GM23338 (cell line): ENCODE data around the gene TMEM213. TPM values are rescaled to one million over a fixed set of nuclear protein-coding genes. Genes with fewer than 3 reads are reported as not detected.

ENCODE experiments used
- ATAC-seq: fragments of 200-7000 bp; cut with Tn5 transposase; 3 replicates; pipeline ENCODE4 v1.9.1; 2020
- DNase-seq: peaks from one replicate; pipeline ENCODE4 v3.0.0-alpha.2; 2015; ENCODE audit warnings: low spot score
- H2AFZ ChIP-seq: fragments of 200-600 bp; sonication (generic); 2 replicates; pipeline ENCODE4 v1.8.0; 2016; ENCODE audit warnings: antibody characterized with exemption, mild to moderate bottlenecking, moderate library complexity
- H3F3A ChIP-seq: fragments of 200-600 bp; sonication (generic); replicated peaks from 2 replicates; pipeline ENCODE4 v1.8.0; 2017; ENCODE audit warnings: antibody characterized with exemption, mixed run types, low read depth
- H3K27ac ChIP-seq: fragments of 200-600 bp; sonication (generic); 2 replicates; pipeline ENCODE4 v1.6.1; 2016; ENCODE audit warnings: low read depth
- H3K27me3 ChIP-seq: fragments of 200-600 bp; sonication (generic); 2 replicates; pipeline ENCODE4 v1.8.0; 2016; ENCODE audit warnings: mild to moderate bottlenecking, mixed run types, moderate library complexity; ENCODE audit not compliant: insufficient read depth
- H3K36me3 ChIP-seq: fragments of 200-600 bp; sonication (generic); 2 replicates; pipeline ENCODE4 v1.8.0; 2016; ENCODE audit warnings: mild to moderate bottlenecking; ENCODE audit not compliant: insufficient read depth
- H3K4me1 ChIP-seq: fragments of 200-600 bp; sonication (generic); 2 replicates; pipeline ENCODE4 v1.8.0; 2016; ENCODE audit warnings: mild to moderate bottlenecking, moderate library complexity; ENCODE audit not compliant: insufficient read depth
- H3K4me2 ChIP-seq: fragments of 200-600 bp; sonication (generic); 2 replicates; pipeline ENCODE4 v1.7.1; 2017; ENCODE audit warnings: mixed run types
- H3K4me3 ChIP-seq: fragments of 200-600 bp; sonication (generic); 2 replicates; pipeline ENCODE4 v1.6.1; 2016; ENCODE audit warnings: mixed run types
- H3K79me2 ChIP-seq: fragments of 200-600 bp; sonication (generic); replicated peaks from 2 replicates; pipeline ENCODE4 v1.8.0; 2017; ENCODE audit warnings: mild to moderate bottlenecking; ENCODE audit not compliant: insufficient read depth
- H3K9me2 ChIP-seq: fragments of 200-600 bp; sonication (generic); 2 replicates; pipeline ENCODE4 v1.8.0; 2017; ENCODE audit not compliant: insufficient read depth
- H4K20me1 ChIP-seq: fragments of 200-600 bp; sonication (generic); replicated peaks from 2 replicates; pipeline ENCODE4 v1.8.0; 2017; ENCODE audit warnings: mild to moderate bottlenecking; ENCODE audit not compliant: insufficient read depth
- H3K27ac Mint-ChIP-seq: 2 replicates; pipeline ENCODE4 v1.8.0; 2020; ENCODE audit warnings: inconsistent platforms, mild to moderate bottlenecking, moderate library complexity, mixed read lengths
- H3K27me3 Mint-ChIP-seq: 3 replicates; pipeline ENCODE4 v1.8.0; 2022; ENCODE audit warnings: low read depth, mild to moderate bottlenecking, moderate library complexity, mixed read lengths, inconsistent platforms; ENCODE audit not compliant: insufficient read depth, poor library complexity
- H3K36me3 Mint-ChIP-seq: 3 replicates; pipeline ENCODE4 v1.8.0; 2021; ENCODE audit warnings: low read depth, mild to moderate bottlenecking, inconsistent platforms, moderate library complexity, mixed read lengths
- H3K4me1 Mint-ChIP-seq: 3 replicates; pipeline ENCODE4 v1.8.0; 2020; ENCODE audit warnings: mild to moderate bottlenecking, inconsistent platforms, mixed read lengths
- H3K4me3 Mint-ChIP-seq: 3 replicates; pipeline ENCODE4 v1.8.0; 2021; ENCODE audit warnings: moderate library complexity, mild to moderate bottlenecking, inconsistent platforms, mixed read lengths
- H3K9me3 Mint-ChIP-seq: 3 replicates; pipeline ENCODE4 v1.8.0; 2020; ENCODE audit warnings: moderate library complexity, mild to moderate bottlenecking, inconsistent platforms, mixed read lengths
- CTCF ChIP-seq, 2 experiments: fragments of 200-600 bp in 1 of 2; sonication (generic) in 1 of 2; conservative IDR thresholded peaks; 2 replicates each; pipeline versions ENCODE4 v1.5.1 to v1.6.1; 2016 to 2017; ENCODE audit warnings: antibody characterized with exemption in 2 of 2, low read depth in 2 of 2, mild to moderate bottlenecking in 2 of 2, moderate library complexity in 1 of 2
- ETS1 ChIP-seq: IDR thresholded peaks from 2 replicates; pipeline ENCODE4 v1.6.1; 2016; ENCODE audit warnings: antibody characterized with exemption
- EZH2 ChIP-seq: fragments of 200-600 bp; sonication (generic); IDR thresholded peaks from one replicate; pipeline ENCODE4 v1.8.0; 2017; ENCODE audit warnings: antibody characterized with exemption, mild to moderate bottlenecking, low read depth; ENCODE audit not compliant: unreplicated experiment
- EZH2phosphoT487 ChIP-seq: fragments of 200-600 bp; sonication (generic); IDR thresholded peaks from one replicate; pipeline ENCODE4 v1.8.1; 2018; ENCODE audit warnings: antibody characterized with exemption; ENCODE audit not compliant: unreplicated experiment
- REST ChIP-seq: IDR thresholded peaks from one replicate; pipeline ENCODE4 v1.6.1; 2018; ENCODE audit warnings: antibody characterized with exemption; ENCODE audit not compliant: unreplicated experiment
- STAT1 ChIP-seq: IDR thresholded peaks from one replicate; pipeline ENCODE4 v1.6.1; 2016; ENCODE audit warnings: antibody characterized with exemption; ENCODE audit not compliant: unreplicated experiment
- ZNF114 ChIP-seq: fragments of 250-450 bp; sonication (Bioruptor Pico); IDR thresholded peaks from 2 replicates; pipeline ENCODE4 v1.5.0; 2020; ENCODE audit warnings: mild to moderate bottlenecking, moderate library complexity
- ZNF331 ChIP-seq: fragments of 250-450 bp; sonication (Bioruptor Pico); IDR thresholded peaks from 2 replicates; pipeline ENCODE4 v1.5.0; 2020; ENCODE audit warnings: low read depth, mild to moderate bottlenecking, moderate library complexity
- polyA plus RNA-seq: library from polyadenylated mRNA; unstranded; fragments of >200 nt; fragmentation: Nextera tagmentation; extraction: Ambion mirVana; gene quantifications from 2 replicates; pipeline ENCODE4 v1.2.1, GENCODE V29; 2016
- total RNA-seq: library from RNA; depleted of rRNA; stranded (reverse); fragments of >200 nt; shearing (Covaris generic); gene quantifications from 2 replicates; pipeline ENCODE4 v1.2.3, GENCODE V29; 2014

The TMEM213 gene
- total and polyA plus RNA-seq, 2 experiments from 2014 or later: 0.89 TPM; not detected in 1

- Histone ChIP-seq H3K4me3 (no peak overlapping the region), H3K27ac (no peak overlapping the region), H4K20me1 (no peaks in the 10 kb centered on the region), H3K9me2 (no peaks in the 10 kb centered on the region), H3K36me3 (no peaks in the 10 kb centered on the region), H3F3A (no peaks in the 10 kb centered on the region), H3K27me3 (no peaks in the 10 kb centered on the region), H3K4me2 (no peak overlapping the region), H3K79me2 (no peaks in the 10 kb centered on the region), H2AFZ (no peak overlapping the region), H3K4me1 (no peaks in the 10 kb centered on the region)
- peaks cover 8% of the 10 kb centered on the region; the same call in 1 of the 3 replicates for H3K4me1 Mint-ChIP-seq
- TF ChIP-seq ETS1: no peak
- no peak for TF ChIP-seq REST
- DNase-seq: no peak
- ATAC-seq: no peak
- no peak overlapping the region for H3K4me3 Mint-ChIP-seq
- no peaks in the 10 kb centered on the region for H3K36me3 Mint-ChIP-seq
- H3K27ac Mint-ChIP-seq: no peak overlapping the region
- H3K9me3 Mint-ChIP-seq: no peaks in the 10 kb centered on the region
- H3K27me3 Mint-ChIP-seq: no peaks in the 10 kb centered on the region
Measured at GRCh38 chr7:138828302-138828701, 30.5 kb downstream of the TMEM213 start.

GRCh38 chr7:138829335-138829734 lies 31.5 kb downstream of the TMEM213 start:
- TF ChIP-seq EZH2phosphoT487: no peak
- TF ChIP-seq EZH2: no peak
- TF ChIP-seq STAT1: no peak
- no peak for TF ChIP-seq REST
- no peak for TF ChIP-seq ETS1
- no peak for TF ChIP-seq ZNF331
- no peak for TF ChIP-seq ZNF114 (CRISPR knock-in tag)
- no peak for TF ChIP-seq CTCF (conservative IDR thresholded peaks at IDR 0.05; ENCODE audit: low read depth in 2 of 2)
- H3K4me1 Mint-ChIP-seq: peaks cover 10% of the 10 kb centered on the region; the same call in 1 of the 3 replicates
- peaks cover 1% of the 10 kb centered on the region; the same call in 1 of the 3 replicates for H3K36me3 Mint-ChIP-seq
- Histone ChIP-seq H3K4me3 (no peak overlapping the region), H3K27me3 (no peaks in the 10 kb centered on the region), H3K9me2 (no peaks in the 10 kb centered on the region), H4K20me1 (no peaks in the 10 kb centered on the region; the same call in 1 of the 2 replicates), H3K4me2 (no peak overlapping the region), H3F3A (no peaks in the 10 kb centered on the region), H2AFZ (no peak overlapping the region), H3K36me3 (no peaks in the 10 kb centered on the region), H3K4me1 (no peaks in the 10 kb centered on the region), H3K79me2 (no peaks in the 10 kb centered on the region), H3K27ac (no peak overlapping the region)
- no peak overlapping the region for H3K4me3 Mint-ChIP-seq
- ATAC-seq (no peak), DNase-seq (no peak)
- no peak overlapping the region for H3K27ac Mint-ChIP-seq
- H3K27me3 Mint-ChIP-seq: no peaks in the 10 kb centered on the region
- H3K9me3 Mint-ChIP-seq: no peaks in the 10 kb centered on the region
